ENCODE data around the gene SLC26A8.
"Not testable (repeated sequence)": the region's sequence is repeated elsewhere in the genome, so short reads cannot be mapped to it uniquely, and the experiment has no call there.

SLC26A8 gene

GRCh38 chr6:36000451-36000850 lies 24.0 kb downstream of the SLC26A8 start:
- DNase-seq, result no peak

- DNase-seq, result no peak
Measured at GRCh38 chr6:35993150-35993549, 31.3 kb downstream of the SLC26A8 start.

- not testable (repeated sequence) for DNase-seq
Measured at GRCh38 chr6:35988047-35988446, 36.4 kb downstream of the SLC26A8 start.

- no peak for DNase-seq
Measured at GRCh38 chr6:35984701-35985100, 39.7 kb downstream of the SLC26A8 start.

- no peak for DNase-seq
Measured at GRCh38 chr6:35980991-35981645, 43.3 kb downstream of the SLC26A8 start.

GRCh38 chr6:35980126-35980525 lies 44.3 kb downstream of the SLC26A8 start:
- DNase-seq, result not testable (repeated sequence)

- DNase-seq, result no peak
Measured at GRCh38 chr6:35977308-35977707, 47.1 kb downstream of the SLC26A8 start.

- no peak for DNase-seq
Measured at GRCh38 chr6:35973670-35974222, 50.7 kb downstream of the SLC26A8 start.

- DNase-seq, result no peak
Measured at GRCh38 chr6:35972471-35973367, 51.7 kb downstream of the SLC26A8 start.

- DNase-seq, result no peak
Measured at GRCh38 chr6:35970181-35970580, 54.3 kb downstream of the SLC26A8 start.

GRCh38 chr6:35969646-35970045 lies 54.8 kb downstream of the SLC26A8 start:
- DNase-seq, result no peak

GRCh38 chr6:35968821-35969220 lies 55.6 kb downstream of the SLC26A8 start:
- no peak for DNase-seq

GRCh38 chr6:35967076-35967774 lies 57.2 kb downstream of the SLC26A8 start:
- DNase-seq, result no peak

- DNase-seq, result no peak
Measured at GRCh38 chr6:35962779-35963560, 61.5 kb downstream of the SLC26A8 start.

- DNase-seq, result no peak
Measured at GRCh38 chr6:35960187-35960586, 64.3 kb downstream of the SLC26A8 start.

- no peak for DNase-seq
Measured at GRCh38 chr6:35955970-35956369, 68.5 kb downstream of the SLC26A8 start.

GRCh38 chr6:35955521-35955920 lies 68.9 kb downstream of the SLC26A8 start:
- DNase-seq, result no peak

GRCh38 chr6:35955071-35955470 lies 69.4 kb downstream of the SLC26A8 start:
- no peak for DNase-seq

- DNase-seq, result no peak
Measured at GRCh38 chr6:35954333-35954732, 70.1 kb downstream of the SLC26A8 start.

GRCh38 chr6:35948725-35949124 lies 75.7 kb downstream of the SLC26A8 start:
- no peak for DNase-seq

GRCh38 chr6:35945650-35946025 lies 78.8 kb downstream of the SLC26A8 start:
- DNase-seq, result no peak

GRCh38 chr6:35943390-35943789 lies 81.1 kb downstream of the SLC26A8 start:
- no peak for DNase-seq

GRCh38 chr6:35942355-35942754 lies 82.1 kb downstream of the SLC26A8 start:
- DNase-seq, result no peak
